GM21619 (cell line): ENCODE results near the gene NPC2.

Experiments
- ATAC-seq: cut with Tn5 transposase; IDR thresholded peaks from one replicate; pipeline ENCODE4 v1.9.1; 2021; ENCODE audit not compliant: unreplicated experiment

The NPC2 gene

GRCh38 chr14:74503291-74503937, 10.3 kb upstream of the NPC2 start:
- ATAC-seq = no peak

- no peak for ATAC-seq
Measured at GRCh38 chr14:74502236-74503019, 9.3 kb upstream of the NPC2 start.

GRCh38 chr14:74501691-74502090, 8.6 kb upstream of the NPC2 start:
- no peak for ATAC-seq

GRCh38 chr14:74501135-74501614, 8.1 kb upstream of the NPC2 start:
- no peak for ATAC-seq

GRCh38 chr14:74500417-74501134, 7.5 kb upstream of the NPC2 start:
- ATAC-seq = no peak

GRCh38 chr14:74495356-74495755, 2.3 kb upstream of the NPC2 start:
- no peak for ATAC-seq

GRCh38 chr14:74493343-74494261, 497 bp upstream of the NPC2 start, which contains the start of gene ISCA2:
Gene ISCA2 (plus strand): TSS chr14:74493765. CDS start chr14:74493775, 10 bp downstream.
- ATAC-seq = peak; percentile 83

GRCh38 chr14:74491956-74492775, 939 bp downstream of the NPC2 start:
- ATAC-seq = no peak

GRCh38 chr14:74490486-74490885, 2.6 kb downstream of the NPC2 start:
- ATAC-seq = no peak

GRCh38 chr14:74488786-74489397, 4.2 kb downstream of the NPC2 start:
- ATAC-seq = no peak

GRCh38 chr14:74486164-74486563, 6.9 kb downstream of the NPC2 start:
- ATAC-seq = no peak

- no peak for ATAC-seq
Measured at GRCh38 chr14:74483321-74483720, 9.8 kb downstream of the NPC2 start.

GRCh38 chr14:74482571-74482970, 10.5 kb downstream of the NPC2 start:
- no peak for ATAC-seq

GRCh38 chr14:74480046-74480445, 13.1 kb downstream of the NPC2 start:
- no peak for ATAC-seq

- no peak for ATAC-seq
Measured at GRCh38 chr14:74478996-74479635, 14.0 kb downstream of the NPC2 start.

- no peak for ATAC-seq
Measured at GRCh38 chr14:74476607-74477006, 16.5 kb downstream of the NPC2 start.

GRCh38 chr14:74476107-74476506, 17.0 kb downstream of the NPC2 start:
- no peak for ATAC-seq

- no peak for ATAC-seq
Measured at GRCh38 chr14:74475678-74476077, 17.4 kb downstream of the NPC2 start.

GRCh38 chr14:74474376-74474775, 18.7 kb downstream of the NPC2 start:
- no peak for ATAC-seq
